Transverse colon (tissue), 4 donors: ENCODE measurements around the gene FOXC2. TPM values are rescaled to one million over a fixed set of nuclear protein-coding genes. Genes with fewer than 3 reads are reported as not detected.

Experiments
- DNase-seq: peaks from one replicate; pipeline ENCODE4 v3.0.0-alpha.2; 2019
- H3K27ac ChIP-seq, 4 donors: fragments of 200-600 bp; sonication (generic); 2 replicates each; pipeline ENCODE4 v1.5.1; 2016 to 2018; ENCODE audit warnings: inconsistent platforms in 4 of 4
- H3K27me3 ChIP-seq: fragments of 200-600 bp; sonication (generic); 2 replicates; pipeline ENCODE4 v1.5.1; 2017; ENCODE audit warnings: inconsistent platforms
- H3K36me3 ChIP-seq, 4 donors: fragments of 200-600 bp; sonication (generic); 2 replicates each; pipeline ENCODE4 v1.5.1; 2017 to 2019; ENCODE audit warnings: inconsistent platforms in 4 of 4
- H3K4me1 ChIP-seq, 4 donors: fragments of 200-600 bp; sonication (generic); 2 replicates each; pipeline ENCODE4 v1.5.1; 2017 to 2020; ENCODE audit warnings: inconsistent platforms in 4 of 4
- H3K4me3 ChIP-seq, 4 donors: fragments of 200-600 bp; sonication (generic); 1 replicate in 1 of 4; 2 replicates in 3 of 4; pipeline versions ENCODE4 v1.5.1 to v1.6.1; 2017 to 2019; ENCODE audit warnings: inconsistent platforms in 4 of 4
- H3K9me3 ChIP-seq, 2 donors: fragments of 200-600 bp; sonication (generic); 2 replicates each; pipeline ENCODE4 v1.5.1; 2017 to 2019; ENCODE audit warnings: inconsistent platforms in 2 of 2
- EP300 ChIP-seq: sonication (generic); formaldehyde crosslinking; IDR thresholded peaks from one replicate; pipeline ENCODE4 v1.6.1; 2017; ENCODE audit warnings: antibody characterized with exemption, low read depth
- POLR2A ChIP-seq: fragments of 450-650 bp; IDR thresholded peaks from one replicate; pipeline ENCODE4 v1.6.1; 2016; ENCODE audit warnings: antibody characterized with exemption, mild to moderate bottlenecking, moderate library complexity
- POLR2AphosphoS5 ChIP-seq, 3 donors: sonication (generic); formaldehyde crosslinking; IDR thresholded peaks; one replicate each; pipeline ENCODE4 v1.6.1; 2016; ENCODE audit warnings: antibody characterized with exemption in 3 of 3
- WGBS, 2 donors: methylation state at CpG; one replicate each; pipeline ENCODE4 v1.1.5; 2018; ENCODE audit warnings: low coverage in 1 of 2; 5-methylcytosine and 5-hydroxymethylcytosine counted together
- in situ Hi-C, 4 donors: fragments of 200-750 bp; cut with MboI; loops; one replicate each; pipeline versions ENCODE4 v1.15.0 to v1.15.1; 2017; ENCODE audit warnings: low sequenced_read_pairs in 3 of 4, low pct_ligation_motif_present in 1 of 4, low pct_unique_long_range_greater_than_20kb in 1 of 4
- intact Hi-C: fragments of 100-400 bp; cut with DNase I; formaldehyde crosslinking; loops from one replicate; pipeline ENCODE4 v1.15.1; 2023; ENCODE audit warnings: low total_unique reads
- total RNA-seq, 4 donors: library from RNA; depleted of rRNA; stranded (reverse); fragments of >200 nt; gene quantifications; one replicate each; pipeline ENCODE4 v1.1.0, GENCODE V29; 2016
- TF ChIP-seq, protein P1 (sequence below), 5 experiments: fragments of 200-600 bp in 3 of 5; fragments of 450-650 bp in 2 of 5; sonication (generic) in 3 of 5; IDR thresholded peaks; 1 replicate in 2 of 5; 2 replicates in 3 of 5; pipeline ENCODE4 v1.5.1; 2016 to 2017; ENCODE audit warnings: antibody characterized with exemption in 5 of 5, inconsistent platforms in 3 of 5, mild to moderate bottlenecking in 2 of 5, moderate library complexity in 1 of 5

The FOXC2 gene
- total RNA-seq, 4 donors from 2014 or later = 0.27 TPM; not detected in 3

DNA sequence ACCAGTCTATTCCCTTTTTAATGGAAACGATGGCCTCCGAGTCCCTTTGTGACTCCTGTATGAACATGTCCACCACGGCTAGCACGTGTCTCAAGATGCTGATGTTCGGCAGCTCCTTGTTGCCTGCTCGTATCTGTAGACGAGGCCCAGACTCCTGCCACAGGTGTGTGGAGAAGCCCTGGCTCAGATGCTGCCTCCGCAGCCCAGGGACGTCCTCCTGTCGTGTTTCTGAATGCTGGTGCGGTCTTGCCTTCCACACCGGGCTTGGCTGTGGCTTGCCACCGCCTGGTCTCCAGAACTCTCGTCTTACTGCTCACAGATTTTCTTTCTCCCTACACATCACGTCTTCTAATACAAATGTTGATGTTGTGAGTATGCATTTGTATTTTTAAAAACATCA lies 39.3 kb upstream of the FOXC2 start:
- TF ChIP-seq, protein P1, sequence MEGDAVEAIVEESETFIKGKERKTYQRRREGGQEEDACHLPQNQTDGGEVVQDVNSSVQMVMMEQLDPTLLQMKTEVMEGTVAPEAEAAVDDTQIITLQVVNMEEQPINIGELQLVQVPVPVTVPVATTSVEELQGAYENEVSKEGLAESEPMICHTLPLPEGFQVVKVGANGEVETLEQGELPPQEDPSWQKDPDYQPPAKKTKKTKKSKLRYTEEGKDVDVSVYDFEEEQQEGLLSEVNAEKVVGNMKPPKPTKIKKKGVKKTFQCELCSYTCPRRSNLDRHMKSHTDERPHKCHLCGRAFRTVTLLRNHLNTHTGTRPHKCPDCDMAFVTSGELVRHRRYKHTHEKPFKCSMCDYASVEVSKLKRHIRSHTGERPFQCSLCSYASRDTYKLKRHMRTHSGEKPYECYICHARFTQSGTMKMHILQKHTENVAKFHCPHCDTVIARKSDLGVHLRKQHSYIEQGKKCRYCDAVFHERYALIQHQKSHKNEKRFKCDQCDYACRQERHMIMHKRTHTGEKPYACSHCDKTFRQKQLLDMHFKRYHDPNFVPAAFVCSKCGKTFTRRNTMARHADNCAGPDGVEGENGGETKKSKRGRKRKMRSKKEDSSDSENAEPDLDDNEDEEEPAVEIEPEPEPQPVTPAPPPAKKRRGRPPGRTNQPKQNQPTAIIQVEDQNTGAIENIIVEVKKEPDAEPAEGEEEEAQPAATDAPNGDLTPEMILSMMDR (IDR thresholded peaks at IDR 0.05) = no peak
- no peak for TF ChIP-seq POLR2AphosphoS5 (IDR thresholded peaks at IDR 0.05)
- no peak for TF ChIP-seq POLR2A
- TF ChIP-seq EP300 = no peak
- in situ Hi-C loops = loop anchor here in 2 of 4 donors (10.0 kb wide), 2 partner anchors 453 to 703 kb away; no protein-coding TSS in a partner anchor
- peaks cover 0 to 9% (median 1%) of the 10 kb centered on the region in 4 donors for H3K4me1 ChIP-seq
- H3K9me3 ChIP-seq = no peaks in the 10 kb centered on the region
- H3K27me3 ChIP-seq = no peaks in the 10 kb centered on the region
- DNase-seq = no peak
- WGBS, 2 donors = 95 to 97% methylated on average over 6 to 15 of the region's 15 CpGs
- H3K4me3 ChIP-seq = no peak overlapping the region
- H3K27ac ChIP-seq = no peak overlapping the region
- intact Hi-C loops = no loop called here
- H3K36me3 ChIP-seq = no peaks in the 10 kb centered on the region

DNA sequence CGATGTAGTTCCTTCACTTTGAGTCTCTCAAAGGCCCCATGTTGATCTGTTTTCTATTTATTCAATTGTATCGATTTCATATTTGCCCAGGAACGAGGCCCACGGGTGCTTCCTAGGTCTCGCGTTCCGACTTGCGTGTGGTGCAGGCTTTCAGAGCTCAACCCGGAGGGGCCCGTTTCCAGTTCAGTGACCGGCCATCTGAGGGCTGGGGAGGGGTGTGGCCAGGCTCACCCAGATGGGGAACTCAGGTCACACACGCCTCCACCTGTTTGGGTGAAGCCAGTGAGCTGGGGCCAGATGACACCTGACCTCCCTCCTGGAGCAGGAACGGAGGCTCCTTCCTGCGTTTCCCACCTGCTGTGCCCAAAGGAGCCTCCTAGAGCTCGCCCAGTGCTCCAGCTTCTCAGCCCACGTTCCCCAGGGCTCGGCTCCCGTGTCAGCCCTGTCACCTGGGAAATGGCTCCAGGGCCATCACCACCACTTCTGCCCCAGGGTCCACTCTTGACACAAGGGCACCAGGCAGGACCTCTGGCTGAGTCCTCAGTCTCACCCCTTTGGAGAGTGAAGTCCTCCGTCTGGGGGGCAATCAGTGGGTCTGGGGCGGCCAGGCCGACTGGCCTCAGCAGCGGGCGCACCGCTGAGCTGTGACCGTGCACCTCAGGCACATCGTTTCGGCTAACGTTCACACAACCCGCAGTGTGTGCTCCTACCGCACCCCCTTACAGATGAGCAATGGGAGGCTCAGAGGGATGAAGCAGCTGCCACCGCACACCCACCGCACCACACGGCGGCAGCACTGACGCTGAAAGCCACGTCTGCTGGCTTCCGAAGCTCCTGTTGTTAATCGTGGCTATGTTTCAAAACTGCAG lies 38.3 kb upstream of the FOXC2 start:
- TF ChIP-seq, protein P1 (IDR thresholded peaks at IDR 0.05) = no peak
- in situ Hi-C loops (loop anchor here in 2 of 4 donors (10.0 kb wide), 2 partner anchors 453 to 703 kb away; no protein-coding TSS in a partner anchor), intact Hi-C loops (no loop called here)
- Histone ChIP-seq H3K4me1 (peaks cover 0 to 9% (median 1%) of the 10 kb centered on the region in 4 donors), H3K4me3 (no peak overlapping the region), H3K9me3 (no peaks in the 10 kb centered on the region), H3K27me3 (no peaks in the 10 kb centered on the region), H3K36me3 (no peaks in the 10 kb centered on the region), H3K27ac (no peak overlapping the region)
- no peak for DNase-seq
- 91 to 95% methylated on average over 2 to 31 of the region's 38 CpGs for WGBS, 2 donors

DNA sequence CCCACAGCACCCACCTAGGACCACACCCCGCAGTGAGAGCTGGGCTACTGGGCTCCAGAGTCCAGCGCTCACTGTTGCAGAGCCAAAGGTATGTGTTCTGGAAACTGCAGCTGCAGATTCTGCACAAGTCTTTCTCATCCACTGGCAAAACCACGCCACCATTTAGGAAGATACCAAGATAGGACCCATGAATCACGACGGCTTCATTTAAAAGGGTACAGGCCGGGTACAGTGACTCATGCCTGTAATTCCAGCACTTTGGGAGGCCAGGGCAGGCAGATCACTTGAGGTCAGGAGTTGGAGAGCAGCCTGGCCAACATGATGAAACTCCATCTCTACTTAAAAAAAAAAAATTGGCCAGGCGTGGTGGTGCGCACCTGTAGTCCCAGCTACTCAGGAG lies 37.5 kb upstream of the FOXC2 start:
- TF ChIP-seq, protein P1 (IDR thresholded peaks at IDR 0.05) = no peak
- no peak for TF ChIP-seq POLR2A
- TF ChIP-seq POLR2AphosphoS5 (IDR thresholded peaks at IDR 0.05) = no peak
- TF ChIP-seq EP300 = no peak
- intact Hi-C loops (no loop called here), in situ Hi-C loops (loop anchor here in 2 of 4 donors (10.0 kb wide), 2 partner anchors 454 to 704 kb away; no protein-coding TSS in a partner anchor)

DNA sequence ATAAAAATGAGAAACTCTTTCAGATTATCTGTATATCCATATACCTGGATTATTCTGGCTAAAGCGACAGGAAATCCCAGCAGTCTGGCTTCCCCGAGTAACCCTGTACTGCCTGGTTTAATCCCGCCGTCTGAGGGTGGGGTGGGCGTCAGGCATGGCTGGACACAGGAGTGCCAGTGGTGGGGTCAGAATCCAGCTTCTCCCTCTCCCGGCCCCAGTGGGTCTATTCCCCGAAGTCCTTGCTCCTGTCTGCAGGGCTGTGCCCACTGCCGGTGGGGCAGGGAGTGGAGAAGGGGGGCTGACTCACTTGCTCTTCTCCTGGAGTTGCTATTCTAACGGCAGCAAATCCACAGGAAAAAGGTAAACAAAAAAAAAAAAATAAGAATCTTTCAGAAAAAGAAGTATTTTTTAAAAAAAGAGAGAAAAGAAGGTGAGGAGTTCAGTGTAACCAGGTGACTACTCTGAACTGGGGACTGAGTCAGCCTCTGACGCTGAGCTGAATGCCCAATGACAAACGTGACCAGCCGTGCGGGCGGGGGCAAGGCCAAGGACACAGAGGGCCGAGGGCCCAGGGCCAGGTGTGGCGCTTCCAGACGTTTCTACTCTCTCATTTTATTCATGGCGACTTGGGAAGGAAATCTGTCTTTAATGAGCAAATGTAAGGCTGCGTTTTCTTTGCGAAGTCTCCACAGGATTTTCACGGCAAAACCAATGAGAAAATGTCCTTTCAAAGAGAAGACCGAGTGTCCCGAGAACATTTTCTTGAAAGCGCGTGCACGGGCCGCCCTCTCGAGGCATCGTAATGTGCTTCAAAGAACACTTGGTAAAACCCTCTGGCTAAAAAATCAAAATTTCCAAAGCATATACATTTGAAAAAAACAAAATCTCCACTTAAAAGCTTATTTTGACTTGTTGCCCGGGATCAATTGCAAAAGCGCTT lies 36.1 kb upstream of the FOXC2 start:
- no peaks in the 10 kb centered on the region for H3K27me3 ChIP-seq
- H3K27ac ChIP-seq = peak overlapping the region; percentile 52 to 70 (median 66)
- H3K36me3 ChIP-seq = no peaks in the 10 kb centered on the region
- WGBS, 2 donors = 79 to 80% methylated on average over 9 to 31 of the region's 31 CpGs
- H3K4me3 ChIP-seq = no peak overlapping the region
- H3K4me1 ChIP-seq = peaks cover 0 to 9% (median 1%) of the 10 kb centered on the region in 4 donors
- DNase-seq = no peak
- TF ChIP-seq EP300 (no peak), POLR2AphosphoS5 (IDR thresholded peaks at IDR 0.05) (no peak), POLR2A (no peak)
- TF ChIP-seq, protein P1 (IDR thresholded peaks at IDR 0.05) = no peak
- no peaks in the 10 kb centered on the region for H3K9me3 ChIP-seq
- intact Hi-C loops (no loop called here), in situ Hi-C loops (no loop called here)

More for the DNA sequence above, 37.5 kb upstream of the FOXC2 start:
- Histone ChIP-seq H3K9me3 (no peaks in the 10 kb centered on the region), H3K4me1 (peaks cover 0 to 9% (median 1%) of the 10 kb centered on the region in 4 donors), H3K4me3 (no peak overlapping the region), H3K27me3 (no peaks in the 10 kb centered on the region), H3K27ac (no peak overlapping the region), H3K36me3 (no peaks in the 10 kb centered on the region)
- 89 to 100% methylated on average over 1 to 8 of the region's 8 CpGs for WGBS, 2 donors
- no peak for DNase-seq
